Upper lobe of left lung (tissue), 4 donors: ENCODE results near the gene CABLES1.
"Not testable (repeated sequence)": the region's sequence is repeated elsewhere in the genome, so short reads cannot be mapped to it uniquely, and the experiment has no call there.

Experiments
- EP300 ChIP-seq, 4 donors: sonication (generic); formaldehyde crosslinking; IDR thresholded peaks; one replicate each; pipeline ENCODE4 v1.5.1; 2017; ENCODE audit warnings: antibody characterized with exemption in 4 of 4, control low read depth in 2 of 4
- POLR2A ChIP-seq, 4 donors: fragments of 450-650 bp; IDR thresholded peaks; one replicate each; pipeline ENCODE4 v1.5.1; 2016 to 2017; ENCODE audit warnings: antibody characterized with exemption in 4 of 4, mild to moderate bottlenecking in 2 of 4
- TF ChIP-seq, protein P1 (sequence below), 6 experiments: fragments of 450-650 bp in 4 of 6; fragments of 200-600 bp in 2 of 6; sonication (generic) in 2 of 6; IDR thresholded peaks; one replicate each; pipeline ENCODE4 v1.5.1; 2016 to 2019; ENCODE audit warnings: antibody characterized with exemption in 6 of 6

- not testable (repeated sequence) for TF ChIP-seq POLR2A, EP300 (IDR thresholded peaks at IDR 0.05)
- TF ChIP-seq, protein P1, sequence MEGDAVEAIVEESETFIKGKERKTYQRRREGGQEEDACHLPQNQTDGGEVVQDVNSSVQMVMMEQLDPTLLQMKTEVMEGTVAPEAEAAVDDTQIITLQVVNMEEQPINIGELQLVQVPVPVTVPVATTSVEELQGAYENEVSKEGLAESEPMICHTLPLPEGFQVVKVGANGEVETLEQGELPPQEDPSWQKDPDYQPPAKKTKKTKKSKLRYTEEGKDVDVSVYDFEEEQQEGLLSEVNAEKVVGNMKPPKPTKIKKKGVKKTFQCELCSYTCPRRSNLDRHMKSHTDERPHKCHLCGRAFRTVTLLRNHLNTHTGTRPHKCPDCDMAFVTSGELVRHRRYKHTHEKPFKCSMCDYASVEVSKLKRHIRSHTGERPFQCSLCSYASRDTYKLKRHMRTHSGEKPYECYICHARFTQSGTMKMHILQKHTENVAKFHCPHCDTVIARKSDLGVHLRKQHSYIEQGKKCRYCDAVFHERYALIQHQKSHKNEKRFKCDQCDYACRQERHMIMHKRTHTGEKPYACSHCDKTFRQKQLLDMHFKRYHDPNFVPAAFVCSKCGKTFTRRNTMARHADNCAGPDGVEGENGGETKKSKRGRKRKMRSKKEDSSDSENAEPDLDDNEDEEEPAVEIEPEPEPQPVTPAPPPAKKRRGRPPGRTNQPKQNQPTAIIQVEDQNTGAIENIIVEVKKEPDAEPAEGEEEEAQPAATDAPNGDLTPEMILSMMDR (IDR thresholded peaks at IDR 0.05) = not testable (repeated sequence)
Observed at GRCh38 chr18:23158884-23159283, 23.6 kb downstream of the CABLES1 start.
